GDM1 (cell line): ENCODE results near the gene TMEM116.
"Not testable (repeated sequence)": the region's sequence is repeated elsewhere in the genome, so short reads cannot be mapped to it uniquely, and the experiment has no call there.

Experiments used
- DNase-seq: peaks from one replicate; lab custom pipeline; 2025; lab: John Stamatoyannopoulos, UW

Gene TMEM116

DNA sequence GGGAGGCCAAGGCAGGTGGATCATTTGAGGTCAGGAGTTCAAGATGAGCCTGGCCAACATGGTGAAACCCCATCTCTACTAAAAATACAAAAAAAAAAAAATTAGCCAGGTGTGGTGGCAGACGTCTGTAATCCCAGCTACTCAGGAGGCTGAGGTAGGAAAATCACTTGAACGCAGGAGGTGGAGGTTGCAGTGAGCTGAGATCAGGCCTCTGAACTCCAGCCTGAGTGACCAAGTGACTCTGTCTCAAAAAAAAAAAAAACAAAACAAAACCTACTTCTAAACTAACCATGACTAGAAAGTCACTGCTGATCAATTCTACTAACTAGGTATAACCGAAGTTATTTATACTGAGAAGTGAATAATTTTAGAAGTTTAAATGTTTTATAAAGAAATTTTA lies 3.4 kb downstream of the TMEM116 start:
- not testable (repeated sequence) for DNase-seq

- no peak for DNase-seq
These were observed 4.0 kb downstream of the TMEM116 start for GRCh38 chr12:112008918-112009317.

DNA sequence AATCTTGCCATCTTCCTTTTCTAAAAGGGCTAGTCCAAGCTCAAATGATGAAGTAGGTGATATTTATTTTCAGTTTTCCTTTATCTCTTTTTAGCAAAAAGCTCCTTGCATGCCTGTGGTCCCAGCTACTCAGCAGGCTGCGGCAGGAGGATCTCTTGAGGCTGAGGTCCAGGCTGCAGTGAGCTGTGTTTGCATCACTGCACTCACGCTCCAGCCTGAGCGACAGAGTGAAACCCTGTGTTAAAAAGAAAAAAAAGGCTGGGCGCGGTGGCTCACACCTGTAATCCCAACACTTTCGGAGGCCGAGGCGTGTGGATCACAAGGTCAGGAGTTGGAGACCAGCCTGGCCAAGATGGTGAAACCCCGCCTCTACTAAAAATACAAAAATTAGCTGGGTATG lies 5.0 kb downstream of the TMEM116 start:
- DNase-seq = no peak

DNA sequence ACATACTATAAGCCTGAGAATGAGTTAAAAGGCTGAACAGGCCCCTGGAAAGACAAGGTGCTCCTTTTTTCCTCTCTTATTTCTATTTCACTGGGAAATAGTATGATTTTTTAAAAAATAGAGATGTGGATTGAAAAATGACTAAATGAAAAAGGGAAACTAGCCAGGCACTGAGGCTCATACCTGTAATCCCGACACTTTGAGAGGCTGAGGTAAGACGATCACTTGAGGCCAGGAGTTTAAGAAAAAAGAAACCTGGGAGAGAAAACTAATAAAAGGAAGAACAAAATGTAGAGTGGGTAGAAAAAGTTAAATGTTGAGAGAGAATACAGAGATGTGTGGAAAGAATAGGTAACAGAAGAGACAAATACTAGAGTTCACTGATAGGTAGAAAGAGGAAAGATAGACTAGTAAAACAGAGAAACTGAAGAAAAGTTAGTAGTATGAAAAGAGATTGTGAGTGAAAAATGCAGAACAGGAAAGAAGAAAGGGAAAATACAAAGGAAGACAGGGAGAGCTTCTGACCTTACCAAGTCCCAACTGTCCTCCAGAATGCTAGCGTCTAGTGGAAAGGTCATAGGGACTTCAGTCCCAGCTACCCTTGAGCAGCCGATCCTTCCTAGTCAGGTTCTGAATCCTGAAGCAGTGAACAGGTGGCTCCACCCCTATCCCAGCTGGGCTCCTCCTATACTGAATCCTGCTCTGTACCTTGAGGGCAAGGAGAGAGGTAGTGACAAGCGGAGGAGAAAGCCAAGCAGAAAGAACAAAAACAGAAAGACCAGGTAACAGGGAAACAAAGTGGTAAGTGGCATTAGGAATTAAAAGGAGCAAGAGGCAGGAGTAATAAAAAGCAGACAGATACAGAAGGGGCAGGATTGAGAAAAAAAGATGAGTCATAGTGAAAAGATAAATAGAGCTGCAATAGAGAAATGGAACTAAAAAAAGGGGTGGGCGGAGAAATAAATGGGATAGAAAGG lies 7.3 kb downstream of the TMEM116 start:
- DNase-seq = no peak

GRCh38 chr12:112004041-112004440 lies 8.9 kb downstream of the TMEM116 start:
- DNase-seq = no peak

DNA sequence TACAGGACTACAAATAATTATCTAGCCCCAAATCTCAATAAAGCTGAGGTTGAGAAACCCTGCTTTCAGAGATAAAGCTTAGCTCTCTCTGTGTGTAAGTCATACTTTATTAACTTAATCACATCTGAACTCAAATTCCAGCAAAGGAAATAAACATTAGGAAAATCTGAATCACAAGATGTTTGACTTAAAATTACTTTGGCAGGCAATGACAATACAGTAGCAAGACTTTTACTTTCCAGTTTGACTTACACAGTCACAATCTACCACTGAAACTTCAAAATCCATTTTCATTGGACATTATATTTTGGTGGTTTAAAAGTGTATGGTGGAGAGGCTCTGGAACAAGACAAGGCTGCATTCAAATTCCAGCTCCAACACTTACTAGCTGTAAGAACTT lies 11.4 kb downstream of the TMEM116 start:
- no peak for DNase-seq

- no peak for DNase-seq
These were observed 12.1 kb downstream of the TMEM116 start for GRCh38 chr12:112000820-112001219.

- not testable (repeated sequence) for DNase-seq
These were observed 13.8 kb downstream of the TMEM116 start for GRCh38 chr12:111999129-111999528.

DNA sequence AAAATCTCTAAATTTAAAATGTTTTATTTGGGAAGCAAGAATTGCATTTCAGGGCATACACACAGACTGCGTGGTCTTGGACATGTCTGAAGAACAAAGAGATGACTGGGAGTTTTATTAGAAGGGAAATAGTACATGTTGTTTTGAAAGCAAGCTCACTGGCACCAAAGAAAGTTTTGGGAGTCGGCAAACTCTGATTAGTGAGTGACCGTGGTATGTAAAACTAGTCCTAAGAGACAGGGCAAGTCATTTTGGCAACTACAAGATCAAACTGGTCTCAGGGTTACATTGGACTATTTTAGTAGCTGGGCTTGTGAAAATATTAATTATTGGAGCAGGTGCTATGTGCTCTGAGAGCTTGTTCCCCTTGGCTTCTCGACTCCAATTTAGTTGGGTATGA lies 14.9 kb downstream of the TMEM116 start:
- no peak for DNase-seq

- no peak for DNase-seq
These were observed 15.7 kb downstream of the TMEM116 start for GRCh38 chr12:111997300-111997699.

DNA sequence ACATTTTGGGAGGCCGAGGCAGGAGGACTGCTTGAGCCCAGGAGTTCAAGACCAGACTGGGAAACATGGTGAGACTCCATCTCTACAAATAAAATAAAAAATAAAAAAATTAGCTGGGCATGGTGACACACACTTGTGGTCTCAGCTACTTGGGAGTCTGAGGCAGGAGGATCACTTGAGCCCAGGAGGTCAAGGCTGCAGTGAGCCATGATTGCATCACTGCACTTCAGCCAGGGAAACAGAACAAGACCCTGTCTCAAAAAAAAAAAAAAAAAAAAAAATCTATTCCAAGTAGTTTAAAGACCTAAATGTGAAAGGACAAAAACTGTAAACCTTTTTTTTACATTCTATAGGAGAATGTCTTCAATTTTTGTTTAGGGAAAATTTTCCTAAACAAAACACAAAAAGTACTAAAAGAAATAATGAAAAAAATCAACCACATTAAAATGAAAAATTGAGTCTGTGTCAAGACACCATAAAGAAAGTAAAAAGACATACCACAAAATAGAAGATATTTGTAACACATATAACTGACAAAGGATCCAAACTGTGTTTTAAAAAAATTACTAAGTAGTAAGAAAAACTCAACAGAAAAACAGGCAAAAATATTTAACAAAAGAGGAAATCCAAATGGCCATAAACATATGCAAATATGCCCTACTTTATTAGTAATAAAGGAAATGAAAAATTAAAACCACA lies 17.0 kb downstream of the TMEM116 start:
- DNase-seq = no peak

DNA sequence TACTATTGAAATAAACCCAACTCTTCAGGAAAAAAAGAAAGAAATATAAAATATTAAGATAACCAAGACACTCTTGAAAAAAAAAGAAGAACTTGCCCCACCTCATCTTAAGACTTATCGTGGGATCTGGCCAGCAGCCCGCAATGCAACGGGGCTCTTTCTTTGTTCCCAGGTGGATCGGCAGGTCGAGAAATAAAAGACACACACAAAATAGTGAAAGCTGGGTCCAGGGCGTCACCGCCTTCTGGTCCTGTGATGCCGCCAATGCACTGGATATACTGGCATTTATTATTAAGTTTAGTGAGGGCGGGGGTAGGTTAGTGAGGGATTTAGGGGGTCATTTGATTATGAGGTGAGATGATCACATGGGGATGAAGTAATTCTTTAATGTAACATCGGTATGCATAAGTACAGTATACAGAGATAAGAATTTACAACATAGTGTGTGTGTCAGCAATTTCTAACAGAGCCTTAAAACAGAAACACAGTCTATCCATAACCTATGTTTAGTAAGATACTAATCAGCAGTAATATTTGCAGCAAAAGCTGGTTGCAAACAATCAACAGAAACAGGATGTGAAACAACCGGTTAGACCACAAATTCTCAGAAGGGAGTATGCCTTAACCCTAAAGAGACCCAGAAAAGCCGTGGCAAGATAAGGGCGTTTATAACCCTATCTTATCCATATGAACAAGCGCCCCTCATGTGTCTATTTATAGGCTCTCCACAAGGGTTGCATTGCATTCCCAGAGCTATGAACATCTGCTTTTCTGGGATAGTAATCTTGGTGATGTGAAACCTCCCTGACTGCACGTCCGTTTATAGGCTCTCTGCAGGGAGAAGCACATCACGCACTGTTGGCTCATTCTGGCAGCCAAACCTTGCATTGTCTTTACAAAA lies 18.5 kb downstream of the TMEM116 start:
- not testable (repeated sequence) for DNase-seq

DNA sequence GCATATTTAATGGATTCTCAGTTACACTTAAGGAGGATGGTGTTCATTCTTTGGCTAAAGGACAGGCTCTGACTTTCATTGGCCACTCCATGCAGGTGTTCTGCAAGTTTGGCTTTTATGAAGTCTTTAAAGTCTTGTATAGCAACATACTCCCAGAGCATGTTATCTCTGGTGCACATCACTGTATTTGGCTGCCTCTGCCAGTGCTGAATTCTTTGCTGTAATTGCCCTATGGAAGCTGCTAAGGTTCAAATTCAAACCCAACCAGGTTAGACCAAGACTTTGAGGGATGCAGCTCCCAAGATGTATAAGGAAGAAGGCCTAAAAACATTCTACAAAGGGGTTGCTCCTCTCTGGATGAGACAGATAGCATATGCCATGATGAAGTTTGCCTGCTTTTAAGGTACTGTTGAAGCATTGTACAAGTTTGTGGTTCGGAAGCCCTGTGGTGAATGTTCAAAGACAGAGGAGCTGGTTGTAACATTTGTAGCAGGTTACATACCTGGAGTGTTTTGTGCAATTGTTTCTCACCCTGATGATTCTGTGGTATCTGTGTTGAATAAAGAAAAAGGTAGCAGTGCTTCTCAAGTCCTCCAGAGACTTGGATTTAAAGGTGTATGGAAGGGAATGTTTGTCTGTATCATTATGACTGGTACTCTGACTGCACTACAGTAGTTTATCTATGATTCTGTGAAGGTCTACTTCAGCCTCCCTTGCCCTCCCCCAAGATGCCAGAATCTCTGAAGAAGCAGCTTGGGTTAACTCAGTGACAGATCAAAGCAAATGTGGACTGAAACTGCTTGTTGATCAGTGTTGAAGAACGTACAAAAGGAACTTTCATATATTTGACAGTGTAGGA lies 19.4 kb downstream of the TMEM116 start:
- DNase-seq = no peak

DNA sequence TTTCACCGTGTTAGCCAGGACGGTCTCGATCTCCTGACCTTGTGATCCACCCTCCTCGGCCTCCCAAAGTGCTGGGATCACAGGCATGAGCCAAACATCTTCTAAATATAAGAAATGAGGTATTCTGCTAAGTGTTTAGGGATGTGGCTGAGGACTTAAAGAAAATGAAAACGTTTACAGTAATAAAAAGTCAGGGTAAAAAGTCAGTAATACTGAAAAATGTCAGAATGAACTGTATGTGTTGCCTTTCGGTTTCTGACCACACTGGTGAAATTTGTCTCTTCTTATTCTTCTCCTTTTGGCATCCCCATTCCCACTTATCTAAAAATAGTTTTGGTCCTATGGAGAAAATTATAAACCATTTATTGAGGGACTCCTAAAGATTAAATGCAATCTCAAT lies 20.5 kb downstream of the TMEM116 start:
- DNase-seq = no peak

DNA sequence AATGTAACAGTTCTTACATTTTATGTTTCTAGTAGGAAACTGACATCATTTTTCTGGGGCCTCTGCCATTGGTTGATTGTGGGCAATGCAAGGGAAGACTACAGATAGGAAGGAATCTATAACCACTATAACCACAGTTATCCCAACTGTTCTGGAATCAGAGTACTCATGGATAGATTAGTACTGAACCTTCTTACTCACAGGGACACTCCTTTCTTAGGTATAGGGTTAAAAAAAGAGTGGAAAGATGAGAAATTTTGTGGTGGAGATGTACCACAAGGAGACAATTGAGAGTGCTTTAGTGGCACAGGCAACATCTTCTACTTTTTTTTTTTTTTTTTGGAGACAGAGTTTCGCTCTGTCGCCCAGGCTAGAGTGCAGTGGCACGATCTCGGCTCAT lies 21.0 kb downstream of the TMEM116 start:
- no peak for DNase-seq

- DNase-seq = no peak
These were observed 21.4 kb downstream of the TMEM116 start for GRCh38 chr12:111991535-111991934.

GRCh38 chr12:111984820-111985219 lies 28.1 kb downstream of the TMEM116 start:
- DNase-seq = no peak

GRCh38 chr12:111981987-111982386 lies 31.0 kb downstream of the TMEM116 start:
- DNase-seq = no peak

GRCh38 chr12:111980598-111980997 lies 32.4 kb downstream of the TMEM116 start:
- DNase-seq = no peak

- DNase-seq = no peak
These were observed 34.4 kb downstream of the TMEM116 start for GRCh38 chr12:111978545-111978944.

DNA sequence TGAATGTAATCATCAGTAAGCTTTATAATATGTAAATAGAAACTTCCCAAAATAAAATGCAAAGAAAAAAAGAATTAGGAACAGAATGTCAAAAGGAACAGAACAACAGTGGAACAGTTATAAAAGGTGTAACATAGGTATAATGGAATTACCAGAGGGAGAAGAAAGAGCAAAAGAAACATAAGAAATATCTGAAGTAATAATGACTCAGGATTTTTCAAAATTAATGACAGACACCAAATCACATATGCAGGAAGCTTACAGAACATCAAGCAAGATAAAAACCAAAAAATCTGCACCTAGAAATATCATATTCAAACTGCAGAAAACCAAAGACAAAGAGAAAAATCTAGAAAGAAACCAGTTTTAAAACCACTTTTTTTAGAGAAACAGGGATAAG lies 36.1 kb downstream of the TMEM116 start:
- DNase-seq = no peak
